ENCODE measurements around the gene FERD3L.
"Not testable (repeated sequence)": the region's sequence is repeated elsewhere in the genome, so short reads cannot be mapped to it uniquely, and the experiment has no call there.

Gene FERD3L

GRCh38 chr7:19144661-19145433, at the start of gene FERD3L:
TSS of gene FERD3L (minus strand) at chr7:19145421. CDS start at chr7:19145362, 59 bp downstream.
- Mint-ChIP-seq H3K4me3 (no peak within 1 kb of the TSS), H3K27me3 (peaks cover 46% of the 10 kb centered on the region), H3K27ac (no peak within 1 kb of the TSS), H3K36me3 (ENCODE audit: low read depth) (no peaks in the 10 kb centered on the region), H3K9me3 (no peaks in the 10 kb centered on the region), H3K4me1 (ENCODE audit: low read depth) (no peaks in the 10 kb centered on the region)

- H3K27me3 Mint-ChIP-seq; H3K9me3 Mint-ChIP-seq; H3K27ac Mint-ChIP-seq; H3K4me1 Mint-ChIP-seq (ENCODE audit: low read depth); H3K36me3 Mint-ChIP-seq (ENCODE audit: low read depth): not testable (repeated sequence)
- peak overlapping the region; percentile 5 for H3K4me3 Mint-ChIP-seq
These were observed 49.2 kb upstream of the FERD3L start for GRCh38 chr7:19194417-19194816.

GRCh38 chr7:19181634-19182033, 36.4 kb upstream of the FERD3L start:
- no peaks in the 10 kb centered on the region for H3K4me1 Mint-ChIP-seq (ENCODE audit: low read depth)
- H3K36me3 Mint-ChIP-seq (ENCODE audit: low read depth) = no peaks in the 10 kb centered on the region
- no peak overlapping the region for H3K4me3 Mint-ChIP-seq
- peaks cover 9% of the 10 kb centered on the region for H3K9me3 Mint-ChIP-seq
- no peak overlapping the region for H3K27ac Mint-ChIP-seq
- H3K27me3 Mint-ChIP-seq = no peaks in the 10 kb centered on the region

- Mint-ChIP-seq H3K9me3 (peaks cover 4% of the 10 kb centered on the region), H3K27ac (no peak overlapping the region), H3K4me1 (ENCODE audit: low read depth) (no peaks in the 10 kb centered on the region), H3K27me3 (no peaks in the 10 kb centered on the region), H3K4me3 (no peak overlapping the region), H3K36me3 (ENCODE audit: low read depth) (no peaks in the 10 kb centered on the region)
These were observed 33.4 kb upstream of the FERD3L start for GRCh38 chr7:19178595-19178994.

- Mint-ChIP-seq H3K27ac (no peak overlapping the region), H3K4me1 (ENCODE audit: low read depth) (no peaks in the 10 kb centered on the region), H3K36me3 (ENCODE audit: low read depth) (no peaks in the 10 kb centered on the region)
These were observed 32.0 kb upstream of the FERD3L start for GRCh38 chr7:19177269-19177668.

GRCh38 chr7:19175241-19175640, 30.0 kb upstream of the FERD3L start:
- Mint-ChIP-seq H3K27me3 (no peaks in the 10 kb centered on the region), H3K4me3 (no peak overlapping the region), H3K36me3 (ENCODE audit: low read depth) (no peaks in the 10 kb centered on the region), H3K4me1 (ENCODE audit: low read depth) (no peaks in the 10 kb centered on the region), H3K27ac (no peak overlapping the region), H3K9me3 (no peaks in the 10 kb centered on the region)

More at GRCh38 chr7:19177269-19177668, 32.0 kb upstream of the FERD3L start:
- H3K27me3 Mint-ChIP-seq = no peaks in the 10 kb centered on the region
- no peak overlapping the region for H3K4me3 Mint-ChIP-seq
- H3K9me3 Mint-ChIP-seq = no peaks in the 10 kb centered on the region

GRCh38 chr7:19161671-19162070, 16.4 kb upstream of the FERD3L start:
- no peaks in the 10 kb centered on the region for H3K27me3 Mint-ChIP-seq
- H3K27ac Mint-ChIP-seq = no peak overlapping the region
- no peaks in the 10 kb centered on the region for H3K36me3 Mint-ChIP-seq (ENCODE audit: low read depth)
- H3K9me3 Mint-ChIP-seq = peaks cover 3% of the 10 kb centered on the region
- H3K4me1 Mint-ChIP-seq (ENCODE audit: low read depth) = no peaks in the 10 kb centered on the region
- no peak overlapping the region for H3K4me3 Mint-ChIP-seq

GRCh38 chr7:19146699-19147098, 1.5 kb upstream of the FERD3L start:
- Mint-ChIP-seq H3K27ac (no peak overlapping the region), H3K4me1 (ENCODE audit: low read depth) (no peaks in the 10 kb centered on the region), H3K4me3 (no peak overlapping the region), H3K27me3 (peaks cover 46% of the 10 kb centered on the region), H3K9me3 (peaks cover 3% of the 10 kb centered on the region), H3K36me3 (ENCODE audit: low read depth) (no peaks in the 10 kb centered on the region)

- H3K27me3 Mint-ChIP-seq = peaks cover 46% of the 10 kb centered on the region
- H3K4me3 Mint-ChIP-seq = no peak overlapping the region
- H3K9me3 Mint-ChIP-seq = no peaks in the 10 kb centered on the region
- H3K36me3 Mint-ChIP-seq (ENCODE audit: low read depth) = no peaks in the 10 kb centered on the region
- no peak overlapping the region for H3K27ac Mint-ChIP-seq
- H3K4me1 Mint-ChIP-seq (ENCODE audit: low read depth) = no peaks in the 10 kb centered on the region
These were observed 354 bp upstream of the FERD3L start for GRCh38 chr7:19145434-19146115.

GRCh38 chr7:19143881-19144574, 1.2 kb downstream of the FERD3L start:
- Mint-ChIP-seq H3K4me1 (ENCODE audit: low read depth) (no peaks in the 10 kb centered on the region), H3K4me3 (no peak overlapping the region), H3K27ac (no peak overlapping the region), H3K36me3 (ENCODE audit: low read depth) (no peaks in the 10 kb centered on the region), H3K27me3 (peaks cover 46% of the 10 kb centered on the region), H3K9me3 (no peaks in the 10 kb centered on the region)

GRCh38 chr7:19139706-19140327, 5.4 kb downstream of the FERD3L start:
- Mint-ChIP-seq H3K4me1 (ENCODE audit: low read depth) (no peaks in the 10 kb centered on the region), H3K27ac (no peak overlapping the region), H3K27me3 (peaks cover 25% of the 10 kb centered on the region), H3K36me3 (ENCODE audit: low read depth) (no peaks in the 10 kb centered on the region), H3K4me3 (no peak overlapping the region), H3K9me3 (no peaks in the 10 kb centered on the region)

GRCh38 chr7:19133886-19134285, 11.3 kb downstream of the FERD3L start:
- Mint-ChIP-seq H3K27me3 (no peaks in the 10 kb centered on the region), H3K36me3 (ENCODE audit: low read depth) (no peaks in the 10 kb centered on the region), H3K9me3 (no peaks in the 10 kb centered on the region), H3K4me3 (no peak overlapping the region), H3K4me1 (ENCODE audit: low read depth) (no peaks in the 10 kb centered on the region), H3K27ac (no peak overlapping the region)

- H3K4me3 Mint-ChIP-seq = no peak overlapping the region
- H3K9me3 Mint-ChIP-seq = no peaks in the 10 kb centered on the region
- no peak overlapping the region for H3K27ac Mint-ChIP-seq
- no peaks in the 10 kb centered on the region for H3K4me1 Mint-ChIP-seq (ENCODE audit: low read depth)
- no peaks in the 10 kb centered on the region for H3K36me3 Mint-ChIP-seq (ENCODE audit: low read depth)
- no peaks in the 10 kb centered on the region for H3K27me3 Mint-ChIP-seq
These were observed 11.8 kb downstream of the FERD3L start for GRCh38 chr7:19133390-19133789.

GRCh38 chr7:19128856-19129255, 16.4 kb downstream of the FERD3L start:
- H3K9me3 Mint-ChIP-seq = peaks cover 5% of the 10 kb centered on the region

More at GRCh38 chr7:19128856-19129255, 16.4 kb downstream of the FERD3L start:
- H3K36me3 Mint-ChIP-seq (ENCODE audit: low read depth) = no peaks in the 10 kb centered on the region
- no peak overlapping the region for H3K27ac Mint-ChIP-seq
- H3K4me1 Mint-ChIP-seq (ENCODE audit: low read depth) = no peaks in the 10 kb centered on the region
- no peak overlapping the region for H3K4me3 Mint-ChIP-seq
- H3K27me3 Mint-ChIP-seq = peaks cover 7% of the 10 kb centered on the region
